ENCODE results near the gene ABHD15. TPM values are rescaled to one million over a fixed set of nuclear protein-coding genes. Genes with fewer than 3 reads are reported as not detected.
A peak's percentile ranks its signal among the peaks of the same experiment; 100 is the strongest.

ABHD15 gene
- total and polyA plus RNA-seq, 2 donors (not counting 3 experiments of a cell fraction or from before 2014, with no cell fraction given), result 3.8 to 5.6 TPM

DNA sequence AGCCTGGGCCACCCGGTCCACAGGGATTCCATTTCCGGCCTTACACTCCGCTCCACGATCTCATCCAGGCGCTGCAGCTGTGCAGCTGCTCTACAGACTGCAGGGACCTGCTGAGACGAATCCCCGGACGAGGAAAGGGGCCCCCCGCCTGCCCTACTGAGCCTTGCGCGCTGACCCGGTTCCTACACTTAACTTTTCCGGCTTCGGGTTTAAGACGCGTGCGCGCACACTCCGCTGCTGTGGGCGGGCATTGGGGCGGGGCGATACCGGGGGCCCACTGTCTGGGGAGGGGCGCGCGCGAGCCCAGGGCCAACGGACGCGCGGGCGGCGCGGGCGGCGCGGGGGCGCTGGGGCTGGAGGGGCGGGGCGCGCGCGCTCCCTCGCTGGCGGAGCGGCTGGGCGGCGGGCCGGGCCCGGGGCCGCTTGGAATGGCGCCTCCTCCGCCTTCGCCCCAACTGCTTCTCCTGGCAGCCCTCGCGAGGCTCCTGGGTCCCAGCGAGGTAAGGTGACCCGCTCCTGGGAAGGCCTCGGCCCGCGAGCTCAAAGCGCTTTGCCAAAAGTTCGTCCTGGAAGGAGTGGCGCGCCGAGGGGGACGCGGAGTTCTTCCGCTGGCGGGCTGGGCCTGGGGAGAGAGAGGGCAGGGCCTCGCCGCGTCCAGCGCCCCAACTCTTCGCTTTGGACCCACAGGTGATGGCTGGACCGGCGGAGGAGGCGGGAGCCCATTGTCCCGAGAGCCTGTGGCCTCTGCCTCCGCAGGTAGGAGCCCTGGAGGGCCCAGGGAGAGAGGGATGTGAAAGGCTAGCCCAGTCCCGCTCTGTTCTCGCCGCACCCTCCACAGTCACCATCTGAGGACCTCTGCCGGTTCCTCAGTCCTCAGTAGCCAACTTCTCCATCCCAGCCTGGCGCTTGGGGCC is 1.8 kb upstream of the ABHD15 start, which contains the start of gene TP53I13:
Gene TP53I13, plus strand, starts transcription at position 371 of the 914 bp plus-strand sequence. Its CDS starts 58 bp downstream, at position 429.
- Histone ChIP-seq H3K9me3 (replicated peaks; ENCODE audit: control insufficient read depth, insufficient read depth, low read length) (no peaks in the 10 kb centered on the region), H3K4me1 (ENCODE audit: control insufficient read depth, extremely low read depth, insufficient read depth, low read length) (peaks cover 26% of the 10 kb centered on the region), H3K4me2 (ENCODE audit: insufficient read depth, low read length) (peak within 1 kb of the TSS; percentile 90), H2AFZ (ENCODE audit: low read depth, low read length) (peak within 1 kb of the TSS; percentile 91), H3K27me3 (ENCODE audit: control insufficient read depth in 2 of 2, insufficient read depth in 2 of 2, low read length in 2 of 2) (no peaks in the 10 kb centered on the region), H3K36me3 (ENCODE audit: control insufficient read depth in 2 of 2, extremely low read depth in 1 of 2, insufficient read depth in 2 of 2, low read length in 2 of 2) (peaks cover 0 to 2% of the 10 kb centered on the region in 2 experiments), H3K27ac (ENCODE audit: insufficient read depth, low read depth, low read length) (peak within 1 kb of the TSS; percentile 24), H3K79me2 (ENCODE audit: control insufficient read depth, insufficient read depth, low read length) (no peaks in the 10 kb centered on the region), H3K9me1 (replicated peaks; ENCODE audit: control insufficient read depth, extremely low read depth, insufficient read depth, low read length) (no peaks in the 10 kb centered on the region), H3K9ac (replicated peaks; ENCODE audit: extremely low read depth, insufficient read depth, low read length) (peak within 1 kb of the TSS; percentile 69), H4K20me1 (replicated peaks; ENCODE audit: control insufficient read depth, extremely low read depth, insufficient read depth, low read length) (no peaks in the 10 kb centered on the region), H3K4me3 (replicated peaks in 1 of 3; ENCODE audit: insufficient read depth in 1 of 3, low read depth in 1 of 3, low read length in 3 of 3) (peak within 1 kb of the TSS; percentile 46 to 77 (median 70))
- peak; percentile 13 for TF ChIP-seq POLR2AphosphoS5 (IDR thresholded peaks at IDR 0.05; ENCODE audit: insufficient read depth, low read depth, low read length)
- TF ChIP-seq POLR2A (IDR thresholded peaks at IDR 0.05; ENCODE audit: low read depth, low read length), result peak; percentile 57
- no peak for TF ChIP-seq MYC (IDR thresholded peaks at IDR 0.05; ENCODE audit: low read depth, low read length)
- peak; percentile 82 for DNase-seq (ENCODE audit: low read depth, low spot score)
- peak; percentile 67 for FAIRE-seq
- dilution Hi-C loops (cut with MboI; ENCODE audit: extremely low pct_ligation_motif_present, low sequenced_read_pairs) (no loop called here), intact Hi-C loops (cut with micrococcal nuclease) (loop anchor here (5.0 kb wide), 3 partner anchors 49 to 276 kb away; partner anchors contain the start of genes NUFIP2 and TAOK1)
- ChIA-PET CTCF (interaction anchor here (1.0 to 8.8 kb wide), 8 partner anchors 19 to 198 kb away, joined by 3 to 105 read pairs (median 9); partner anchors contain the start of gene ANKRD13B), POLR2A (interaction anchor here (1.0 kb wide), 1 partner anchor 13 kb away, joined by 3 read pairs; no protein-coding TSS in a partner anchor)
- BruUV-seq (replicated peaks), result TSS peak; percentile 17

DNA sequence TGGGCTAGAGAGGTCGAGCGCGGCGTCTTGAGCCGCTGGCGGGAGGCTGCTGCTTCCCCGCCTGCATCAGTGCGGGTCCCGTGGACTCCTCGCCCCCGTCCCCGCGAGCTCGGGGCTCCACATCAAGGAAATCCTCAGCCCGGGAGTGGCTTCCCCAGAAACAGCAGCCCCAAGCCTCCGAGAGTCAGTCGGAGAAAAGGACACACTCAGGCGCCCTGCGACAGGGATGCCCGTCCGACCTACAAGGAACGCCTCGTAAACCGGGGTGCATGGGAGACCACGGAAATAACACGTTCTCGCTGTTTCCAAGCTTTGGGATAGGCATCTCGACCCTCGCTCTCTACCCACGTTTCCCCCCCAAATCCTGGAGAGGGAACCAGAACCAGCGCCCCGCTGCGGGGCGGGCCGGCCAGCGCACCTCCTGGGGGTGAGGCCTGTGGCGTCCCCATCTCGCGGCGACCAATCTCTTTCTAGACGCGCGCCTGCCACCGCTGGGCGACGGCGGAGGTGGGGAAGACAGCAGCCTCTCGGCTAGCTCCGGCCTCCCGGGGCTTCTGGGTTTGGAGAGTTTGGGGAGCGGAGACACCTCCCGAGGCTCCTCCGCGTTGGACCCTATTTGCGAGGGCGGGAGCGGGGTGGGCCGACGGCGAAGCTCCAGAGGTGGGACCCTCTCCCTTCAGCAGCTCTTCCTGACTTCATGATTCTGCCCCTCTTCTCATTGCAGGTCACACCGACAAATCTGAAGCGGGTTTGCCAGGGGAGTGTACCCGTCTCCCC is 905 bp upstream of the ABHD15 start:
- H3K36me3 ChIP-seq (ENCODE audit: control insufficient read depth in 2 of 2, extremely low read depth in 1 of 2, insufficient read depth in 2 of 2, low read length in 2 of 2), result peaks cover 0 to 2% of the 10 kb centered on the region in 2 experiments
- POLR2A ChIA-PET, result no interaction called here
- H3K4me2 ChIP-seq (ENCODE audit: insufficient read depth, low read length), result peak overlapping the region; percentile 90
- peak overlapping the region; percentile 46 to 77 (median 70) for H3K4me3 ChIP-seq (replicated peaks in 1 of 3; ENCODE audit: insufficient read depth in 1 of 3, low read depth in 1 of 3, low read length in 3 of 3)
- dilution Hi-C loops (cut with MboI; ENCODE audit: extremely low pct_ligation_motif_present, low sequenced_read_pairs), result no loop called here
- no peaks in the 10 kb centered on the region for H3K9me1 ChIP-seq (replicated peaks; ENCODE audit: control insufficient read depth, extremely low read depth, insufficient read depth, low read length)
- intact Hi-C loops (cut with micrococcal nuclease), result loop anchor here (1.0 to 5.0 kb wide), 4 partner anchors 24 to 275 kb away; partner anchors contain the start of genes NUFIP2 and TAOK1
- H2AFZ ChIP-seq (ENCODE audit: low read depth, low read length), result peak overlapping the region; percentile 91
- peaks cover 22% of the 10 kb centered on the region for H3K4me1 ChIP-seq (ENCODE audit: control insufficient read depth, extremely low read depth, insufficient read depth, low read length)
- CTCF ChIA-PET, result interaction anchor here (1.1 to 7.6 kb wide), 5 partner anchors 21 to 198 kb away, joined by 3 to 39 read pairs (median 12); partner anchors contain the start of gene ANKRD13B
- peak; percentile 77 for FAIRE-seq
- TF ChIP-seq POLR2A (IDR thresholded peaks at IDR 0.05; ENCODE audit: low read depth, low read length) (peak; percentile 4), JUN (IDR thresholded peaks at IDR 0.05; ENCODE audit: borderline replicate concordance, insufficient read depth, insufficient read length, low read depth) (no peak), GATA2 (IDR thresholded peaks at IDR 0.05; ENCODE audit: insufficient read depth, insufficient read length, low read depth, low read length) (no peak), POLR2AphosphoS5 (IDR thresholded peaks at IDR 0.05; ENCODE audit: insufficient read depth, low read depth, low read length) (no peak), MYC (IDR thresholded peaks at IDR 0.05; ENCODE audit: low read depth, low read length) (no peak), FOS (IDR thresholded peaks at IDR 0.05; ENCODE audit: borderline replicate concordance, insufficient read depth, low read length) (no peak)
- TF ChIP-seq, protein P1, sequence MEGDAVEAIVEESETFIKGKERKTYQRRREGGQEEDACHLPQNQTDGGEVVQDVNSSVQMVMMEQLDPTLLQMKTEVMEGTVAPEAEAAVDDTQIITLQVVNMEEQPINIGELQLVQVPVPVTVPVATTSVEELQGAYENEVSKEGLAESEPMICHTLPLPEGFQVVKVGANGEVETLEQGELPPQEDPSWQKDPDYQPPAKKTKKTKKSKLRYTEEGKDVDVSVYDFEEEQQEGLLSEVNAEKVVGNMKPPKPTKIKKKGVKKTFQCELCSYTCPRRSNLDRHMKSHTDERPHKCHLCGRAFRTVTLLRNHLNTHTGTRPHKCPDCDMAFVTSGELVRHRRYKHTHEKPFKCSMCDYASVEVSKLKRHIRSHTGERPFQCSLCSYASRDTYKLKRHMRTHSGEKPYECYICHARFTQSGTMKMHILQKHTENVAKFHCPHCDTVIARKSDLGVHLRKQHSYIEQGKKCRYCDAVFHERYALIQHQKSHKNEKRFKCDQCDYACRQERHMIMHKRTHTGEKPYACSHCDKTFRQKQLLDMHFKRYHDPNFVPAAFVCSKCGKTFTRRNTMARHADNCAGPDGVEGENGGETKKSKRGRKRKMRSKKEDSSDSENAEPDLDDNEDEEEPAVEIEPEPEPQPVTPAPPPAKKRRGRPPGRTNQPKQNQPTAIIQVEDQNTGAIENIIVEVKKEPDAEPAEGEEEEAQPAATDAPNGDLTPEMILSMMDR (IDR thresholded peaks at IDR 0.05; ENCODE audit: extremely low read depth in 1 of 2, insufficient read depth in 1 of 2, low read depth in 1 of 2, low read length in 2 of 2), result peak; percentile 6 to 32
- TF ChIP-seq, protein P2, sequence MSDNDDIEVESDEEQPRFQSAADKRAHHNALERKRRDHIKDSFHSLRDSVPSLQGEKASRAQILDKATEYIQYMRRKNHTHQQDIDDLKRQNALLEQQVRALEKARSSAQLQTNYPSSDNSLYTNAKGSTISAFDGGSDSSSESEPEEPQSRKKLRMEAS (IDR thresholded peaks at IDR 0.05; ENCODE audit: insufficient read depth, insufficient read length), result no peak
- no peaks in the 10 kb centered on the region for H3K79me2 ChIP-seq (ENCODE audit: control insufficient read depth, insufficient read depth, low read length)
- no peaks in the 10 kb centered on the region for H4K20me1 ChIP-seq (replicated peaks; ENCODE audit: control insufficient read depth, extremely low read depth, insufficient read depth, low read length)
- no peaks in the 10 kb centered on the region for H3K27me3 ChIP-seq (ENCODE audit: control insufficient read depth in 2 of 2, insufficient read depth in 2 of 2, low read length in 2 of 2)
- BruUV-seq (replicated peaks), result no TSS peak
- H3K9me3 ChIP-seq (replicated peaks; ENCODE audit: control insufficient read depth, insufficient read depth, low read length), result no peaks in the 10 kb centered on the region
- peak; percentile 46 for DNase-seq (ENCODE audit: low read depth, low spot score)
- H3K9ac ChIP-seq (replicated peaks; ENCODE audit: extremely low read depth, insufficient read depth, low read length), result no peak overlapping the region
- H3K27ac ChIP-seq (ENCODE audit: insufficient read depth, low read depth, low read length), result peak overlapping the region; percentile 1

Data from endothelial cell of umbilical vein (primary cell).